Astrocyte (in vitro differentiated cells and primary cell): Measurements from ENCODE around the gene FAAP100. TPM values are rescaled to one million over a fixed set of nuclear protein-coding genes. Genes with fewer than 3 reads are reported as not detected.

Experiments used
- DNase-seq: peaks from one replicate; pipeline ENCODE4 v3.0.0-alpha.2; 2010; ENCODE audit warnings: low read depth
- FAIRE-seq: peaks from 2 replicates; lab custom pipeline; 2011; peaks lifted over from hg19 to GRCh38; lab: Jason Lieb, UNC
- H2AFZ ChIP-seq: 2 replicates; pipeline ENCODE4 v1.6.0; 2012; ENCODE audit warnings: low read depth, low read length, inconsistent platforms
- H3K27ac ChIP-seq: 2 replicates; pipeline ENCODE4 v1.5.1; 2011; ENCODE audit warnings: low read depth, low read length, inconsistent platforms
- H3K27me3 ChIP-seq: 2 replicates; pipeline ENCODE4 v1.6.0; 2011; ENCODE audit warnings: low read length, inconsistent platforms; ENCODE audit not compliant: insufficient read depth
- H3K36me3 ChIP-seq: 2 replicates; pipeline ENCODE4 v1.5.1; 2011; ENCODE audit warnings: low read length, inconsistent platforms; ENCODE audit not compliant: insufficient read depth
- H3K4me1 ChIP-seq: 2 replicates; pipeline ENCODE4 v1.5.1; 2011; ENCODE audit warnings: low read length, inconsistent platforms; ENCODE audit not compliant: insufficient read depth
- H3K4me2 ChIP-seq: 2 replicates; pipeline ENCODE4 v1.6.0; 2012; ENCODE audit warnings: low read length, inconsistent platforms
- H3K4me3 ChIP-seq: 2 replicates; pipeline ENCODE4 v1.5.1; 2011; ENCODE audit warnings: low read depth, mild to moderate bottlenecking, low read length, inconsistent platforms; ENCODE audit not compliant: insufficient read depth
- H3K79me2 ChIP-seq: 2 replicates; pipeline ENCODE4 v1.6.0; 2012; ENCODE audit warnings: mild to moderate bottlenecking, low read length, inconsistent platforms; ENCODE audit not compliant: insufficient read depth
- H3K9ac ChIP-seq: 2 replicates; pipeline ENCODE4 v1.6.0; 2012; ENCODE audit warnings: mild to moderate bottlenecking, low read length, inconsistent platforms
- H3K9me3 ChIP-seq: 2 replicates; pipeline ENCODE4 v1.5.1; 2012; ENCODE audit warnings: low read depth, mild to moderate bottlenecking, low read length, inconsistent platforms; ENCODE audit not compliant: insufficient read depth
- H4K20me1 ChIP-seq: 2 replicates; pipeline ENCODE4 v1.6.0; 2012; ENCODE audit warnings: low read length, inconsistent platforms; ENCODE audit not compliant: insufficient read depth
- H3K27ac Mint-ChIP-seq: one replicate; pipeline ENCODE4 v1.8.0; 2021; ENCODE audit warnings: mild to moderate bottlenecking, mixed read lengths; ENCODE audit not compliant: unreplicated experiment
- H3K27me3 Mint-ChIP-seq: one replicate; pipeline ENCODE4 v1.8.0; 2021; ENCODE audit warnings: low read depth, mixed read lengths; ENCODE audit not compliant: unreplicated experiment
- H3K36me3 Mint-ChIP-seq: one replicate; pipeline ENCODE4 v1.8.0; 2021; ENCODE audit warnings: low read depth, mixed read lengths; ENCODE audit not compliant: unreplicated experiment
- H3K4me1 Mint-ChIP-seq: one replicate; pipeline ENCODE4 v1.8.0; 2021; ENCODE audit warnings: low read depth, mixed read lengths; ENCODE audit not compliant: unreplicated experiment
- H3K4me3 Mint-ChIP-seq: one replicate; pipeline ENCODE4 v1.8.0; 2021; ENCODE audit warnings: mild to moderate bottlenecking, moderate library complexity, mixed read lengths; ENCODE audit not compliant: unreplicated experiment
- H3K9me3 Mint-ChIP-seq: one replicate; pipeline ENCODE4 v1.8.0; 2021; ENCODE audit warnings: mild to moderate bottlenecking, mixed read lengths; ENCODE audit not compliant: unreplicated experiment
- EZH2 ChIP-seq: IDR thresholded peaks from 2 replicates; pipeline ENCODE4 v1.6.1; 2012; ENCODE audit warnings: mild to moderate bottlenecking, low read length, inconsistent platforms; ENCODE audit not compliant: insufficient read depth
- total RNA-seq: library from RNA; stranded (reverse); gene quantifications from 2 replicates; pipeline ENCODE4 v1.2.1, GENCODE V29; 2021
- TF ChIP-seq, protein P1 (sequence below): IDR thresholded peaks from 2 replicates; pipeline ENCODE4 v1.5.1; 2011; ENCODE audit warnings: low read depth, mild to moderate bottlenecking, inconsistent platforms, low read length, moderate library complexity; ENCODE audit not compliant: insufficient read depth

The FAAP100 gene
- total RNA-seq, 1 donor from 2014 or later: 38.9 TPM

DNA sequence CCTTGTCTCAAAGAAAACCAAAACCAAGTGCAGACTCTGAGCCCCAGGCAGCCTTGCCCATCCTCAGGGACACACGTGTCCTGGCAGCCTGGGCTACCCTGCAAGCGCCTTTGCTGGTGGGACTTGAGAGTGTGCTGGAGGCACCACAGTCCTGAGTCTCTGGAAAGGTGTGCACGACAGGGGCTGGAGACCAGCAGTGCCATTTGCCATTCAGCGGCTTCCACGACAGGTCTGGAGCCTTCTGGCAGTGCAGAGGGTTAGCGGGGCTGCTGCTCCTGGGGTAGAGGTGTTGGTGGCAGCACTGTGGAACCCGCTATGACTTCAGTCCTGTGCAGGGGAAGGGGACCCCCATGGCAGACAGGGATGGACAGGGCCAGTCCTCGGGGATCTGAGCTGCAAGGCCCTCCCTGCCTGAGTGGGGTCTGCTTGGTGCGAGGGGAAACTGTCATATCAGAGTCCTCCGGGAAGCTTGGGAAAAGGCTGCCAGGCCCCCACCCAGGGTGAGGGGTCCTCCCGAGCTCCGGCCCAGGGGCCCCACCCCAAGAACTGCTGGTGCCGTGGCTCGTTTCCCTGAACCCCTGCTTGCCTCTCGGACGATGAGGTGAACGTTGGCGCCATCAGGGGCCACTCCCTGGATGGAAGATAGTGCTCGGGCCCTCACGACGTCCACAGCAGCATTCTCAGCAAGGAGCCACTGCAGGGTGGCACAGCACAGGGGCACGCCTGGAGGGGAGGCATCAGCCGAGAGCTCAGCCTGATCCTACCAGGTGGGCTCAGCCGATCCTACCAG lies 6.8 kb downstream of the FAAP100 start:
- no peak overlapping the region for H3K4me2 ChIP-seq
- H3K4me3 Mint-ChIP-seq: no peak overlapping the region

DNA sequence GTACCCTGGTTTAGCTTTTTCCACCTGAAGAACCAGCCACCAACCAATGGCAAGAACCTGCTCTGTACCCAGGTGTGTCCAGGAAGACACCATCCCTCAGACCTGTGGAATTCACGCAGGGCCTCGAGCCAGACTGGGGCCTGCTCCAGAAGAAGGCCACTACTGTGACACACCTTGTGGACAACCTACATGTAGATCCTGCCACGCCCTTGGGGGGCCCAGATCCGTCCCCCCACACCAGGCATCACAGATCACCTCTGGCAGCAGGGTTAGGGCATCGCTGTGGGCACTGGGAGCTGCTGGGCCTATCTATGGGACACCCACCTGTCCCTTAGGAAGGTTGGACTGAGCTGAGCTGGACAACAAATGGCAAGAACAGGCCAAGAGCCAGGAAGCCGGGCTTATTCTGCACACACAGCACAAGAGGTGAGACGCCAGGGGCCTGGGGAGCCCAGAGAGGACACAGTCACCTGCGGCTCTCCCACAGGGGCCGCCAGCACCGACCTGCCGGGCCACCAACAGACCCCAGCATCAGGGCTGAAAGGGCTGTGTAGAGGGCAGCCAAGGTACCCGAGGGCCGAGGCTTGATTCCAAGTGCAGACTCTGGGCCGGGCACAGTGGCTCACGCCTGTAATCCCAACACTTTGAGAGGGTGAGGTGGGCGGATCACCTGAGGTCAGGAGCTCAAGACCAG lies 7.7 kb downstream of the FAAP100 start:
- Histone ChIP-seq H3K4me2 (no peak overlapping the region), H3K27me3 (no peaks in the 10 kb centered on the region), H3K9ac (no peak overlapping the region), H2AFZ (no peak overlapping the region), H4K20me1 (peaks cover 41% of the 10 kb centered on the region), H3K4me1 (no peaks in the 10 kb centered on the region), H3K4me3 (no peak overlapping the region), H3K9me3 (no peaks in the 10 kb centered on the region), H3K36me3 (peaks cover 6% of the 10 kb centered on the region), H3K27ac (no peak overlapping the region), H3K79me2 (peaks cover 25% of the 10 kb centered on the region)
- peaks cover 1% of the 10 kb centered on the region for H3K4me1 Mint-ChIP-seq
- H3K36me3 Mint-ChIP-seq: peaks cover 6% of the 10 kb centered on the region
- H3K27me3 Mint-ChIP-seq: no peaks in the 10 kb centered on the region
- no peak overlapping the region for H3K4me3 Mint-ChIP-seq
- no peaks in the 10 kb centered on the region for H3K9me3 Mint-ChIP-seq
- no peak for DNase-seq
- H3K27ac Mint-ChIP-seq: no peak overlapping the region
- TF ChIP-seq, protein P1, sequence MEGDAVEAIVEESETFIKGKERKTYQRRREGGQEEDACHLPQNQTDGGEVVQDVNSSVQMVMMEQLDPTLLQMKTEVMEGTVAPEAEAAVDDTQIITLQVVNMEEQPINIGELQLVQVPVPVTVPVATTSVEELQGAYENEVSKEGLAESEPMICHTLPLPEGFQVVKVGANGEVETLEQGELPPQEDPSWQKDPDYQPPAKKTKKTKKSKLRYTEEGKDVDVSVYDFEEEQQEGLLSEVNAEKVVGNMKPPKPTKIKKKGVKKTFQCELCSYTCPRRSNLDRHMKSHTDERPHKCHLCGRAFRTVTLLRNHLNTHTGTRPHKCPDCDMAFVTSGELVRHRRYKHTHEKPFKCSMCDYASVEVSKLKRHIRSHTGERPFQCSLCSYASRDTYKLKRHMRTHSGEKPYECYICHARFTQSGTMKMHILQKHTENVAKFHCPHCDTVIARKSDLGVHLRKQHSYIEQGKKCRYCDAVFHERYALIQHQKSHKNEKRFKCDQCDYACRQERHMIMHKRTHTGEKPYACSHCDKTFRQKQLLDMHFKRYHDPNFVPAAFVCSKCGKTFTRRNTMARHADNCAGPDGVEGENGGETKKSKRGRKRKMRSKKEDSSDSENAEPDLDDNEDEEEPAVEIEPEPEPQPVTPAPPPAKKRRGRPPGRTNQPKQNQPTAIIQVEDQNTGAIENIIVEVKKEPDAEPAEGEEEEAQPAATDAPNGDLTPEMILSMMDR: no peak
- no peak for TF ChIP-seq EZH2
- no peak for FAIRE-seq

More for the DNA sequence above, 6.8 kb downstream of the FAAP100 start:
- Histone ChIP-seq H2AFZ (no peak overlapping the region), H3K27ac (no peak overlapping the region), H3K79me2 (peaks cover 34% of the 10 kb centered on the region), H3K9me3 (no peaks in the 10 kb centered on the region), H3K4me3 (no peak overlapping the region), H3K4me1 (peaks cover 2% of the 10 kb centered on the region), H3K36me3 (peaks cover 6% of the 10 kb centered on the region), H3K27me3 (no peaks in the 10 kb centered on the region), H3K9ac (no peak overlapping the region), H4K20me1 (peaks cover 48% of the 10 kb centered on the region)
- Mint-ChIP-seq H3K27ac (no peak overlapping the region), H3K4me1 (peaks cover 8% of the 10 kb centered on the region), H3K27me3 (no peaks in the 10 kb centered on the region), H3K9me3 (no peaks in the 10 kb centered on the region), H3K36me3 (peaks cover 10% of the 10 kb centered on the region)
- TF ChIP-seq, protein P1: no peak
- TF ChIP-seq EZH2: no peak
- FAIRE-seq (no peak), DNase-seq (no peak)
